ENCODE results near the gene NRTN. TPM values are rescaled to one million over a fixed set of nuclear protein-coding genes. Genes with fewer than 3 reads are reported as not detected.

NRTN gene
- total RNA-seq, 2 experiments from 2014 or later: 0.49 to 3.2 TPM

GRCh38 chr19:5806133-5806489 is 1.2 kb downstream of the NRTN start:
- intact Hi-C loops (cut with micrococcal nuclease; ENCODE audit: unreplicated experiment): no loop called here
- DNase-seq (ENCODE audit: low spot score): no peak
- Histone ChIP-seq H3K27ac (ENCODE audit: low read depth, low read length, poor library complexity, severe bottlenecking) (no peak overlapping the region), H3K4me2 (ENCODE audit: low read length) (no peak overlapping the region), H2AFZ (ENCODE audit: low read length) (no peak overlapping the region), H3K9me3 (ENCODE audit: low read length) (no peaks in the 10 kb centered on the region), H4K20me1 (ENCODE audit: insufficient read depth, low read length) (no peaks in the 10 kb centered on the region), H3K79me2 (ENCODE audit: insufficient read depth, low read depth, low read length) (no peaks in the 10 kb centered on the region), H3K4me3 (ENCODE audit: low read depth, low read length, poor library complexity, severe bottlenecking) (no peak overlapping the region), H3K36me3 (ENCODE audit: insufficient read depth, low read length) (no peaks in the 10 kb centered on the region), H3K4me1 (ENCODE audit: insufficient read depth, low read length, poor library complexity, severe bottlenecking) (peaks cover 17% of the 10 kb centered on the region), H3K9me2 (ENCODE audit: insufficient read depth, low read length) (no peaks in the 10 kb centered on the region)
- POLR2A ChIA-PET: no interaction called here
- TF ChIP-seq CTCF (conservative IDR thresholded peaks at IDR 0.05; ENCODE audit: low read length): no peak; the same call in 1 of the 2 replicates
- no peak for TF ChIP-seq EZH2phosphoT487 (IDR thresholded peaks at IDR 0.05; ENCODE audit: borderline replicate concordance, low read depth, low read length)
- no TSS peak for BruUV-seq (replicated peaks)
- CTCF ChIA-PET (ENCODE audit: unreplicated experiment): interaction anchor here (0.7 kb wide), 1 partner anchor 124 kb away, joined by 3 read pairs; no protein-coding TSS in a partner anchor

- TF ChIP-seq EZH2phosphoT487 (IDR thresholded peaks at IDR 0.05; ENCODE audit: borderline replicate concordance, low read depth, low read length) (no peak), CTCF (conservative IDR thresholded peaks at IDR 0.05; ENCODE audit: low read length) (no peak)
- ChIA-PET CTCF (ENCODE audit: unreplicated experiment) (interaction anchor here (0.7 kb wide), 1 partner anchor 123 kb away, joined by 3 read pairs; no protein-coding TSS in a partner anchor), POLR2A (no interaction called here)
- H3K4me3 ChIP-seq (ENCODE audit: low read depth, low read length, poor library complexity, severe bottlenecking): no peak overlapping the region
- no peaks in the 10 kb centered on the region for H3K9me3 ChIP-seq (ENCODE audit: low read length)
- H3K4me2 ChIP-seq (ENCODE audit: low read length): no peak overlapping the region
- H3K4me1 ChIP-seq (ENCODE audit: insufficient read depth, low read length, poor library complexity, severe bottlenecking): peaks cover 17% of the 10 kb centered on the region
- no peak overlapping the region for H3K27ac ChIP-seq (ENCODE audit: low read depth, low read length, poor library complexity, severe bottlenecking)
- no peak for DNase-seq (ENCODE audit: low spot score)
- BruUV-seq (replicated peaks): no TSS peak
- H3K36me3 ChIP-seq (ENCODE audit: insufficient read depth, low read length): no peaks in the 10 kb centered on the region
- H2AFZ ChIP-seq (ENCODE audit: low read length): no peak overlapping the region
- H3K9me2 ChIP-seq (ENCODE audit: insufficient read depth, low read length): no peaks in the 10 kb centered on the region
- intact Hi-C loops (cut with micrococcal nuclease; ENCODE audit: unreplicated experiment): no loop called here
- no peaks in the 10 kb centered on the region for H4K20me1 ChIP-seq (ENCODE audit: insufficient read depth, low read length)
- H3K79me2 ChIP-seq (ENCODE audit: insufficient read depth, low read depth, low read length): no peaks in the 10 kb centered on the region
Observed at GRCh38 chr19:5806905-5807304, 2.0 kb downstream of the NRTN start.

- BruUV-seq (replicated peaks): no TSS peak
- H3K4me1 ChIP-seq (ENCODE audit: insufficient read depth, low read length, poor library complexity, severe bottlenecking): peaks cover 17% of the 10 kb centered on the region
- H3K27ac ChIP-seq (ENCODE audit: low read depth, low read length, poor library complexity, severe bottlenecking): no peak overlapping the region
- TF ChIP-seq CTCF (conservative IDR thresholded peaks at IDR 0.05; ENCODE audit: low read length) (no peak), EZH2phosphoT487 (IDR thresholded peaks at IDR 0.05; ENCODE audit: borderline replicate concordance, low read depth, low read length) (no peak)
- no peaks in the 10 kb centered on the region for H4K20me1 ChIP-seq (ENCODE audit: insufficient read depth, low read length)
- POLR2A ChIA-PET: interaction anchor here (0.9 kb wide), 1 partner anchor 19 kb away, joined by 3 read pairs; no protein-coding TSS in a partner anchor
- H3K36me3 ChIP-seq (ENCODE audit: insufficient read depth, low read length): no peaks in the 10 kb centered on the region
- H3K79me2 ChIP-seq (ENCODE audit: insufficient read depth, low read depth, low read length): no peaks in the 10 kb centered on the region
- no peak overlapping the region for H3K4me3 ChIP-seq (ENCODE audit: low read depth, low read length, poor library complexity, severe bottlenecking)
- H2AFZ ChIP-seq (ENCODE audit: low read length): no peak overlapping the region
- H3K4me2 ChIP-seq (ENCODE audit: low read length): no peak overlapping the region
- no peaks in the 10 kb centered on the region for H3K9me3 ChIP-seq (ENCODE audit: low read length)
- intact Hi-C loops (cut with micrococcal nuclease; ENCODE audit: unreplicated experiment): no loop called here
- H3K9me2 ChIP-seq (ENCODE audit: insufficient read depth, low read length): no peaks in the 10 kb centered on the region
- no peak for DNase-seq (ENCODE audit: low spot score)
- CTCF ChIA-PET (ENCODE audit: unreplicated experiment): no interaction called here
Observed at GRCh38 chr19:5808120-5808816, 3.4 kb downstream of the NRTN start.
